H9 (cell line): ENCODE data around the gene UBE2V1. TPM values are rescaled to one million over a fixed set of nuclear protein-coding genes. Genes with fewer than 3 reads are reported as not detected.

Experiments used
- DNase-seq: peaks from one replicate; pipeline ENCODE4 v3.0.0-alpha.2; 2017
- H2AFZ ChIP-seq: one replicate; pipeline ENCODE4 v1.6.1; 2013; ENCODE audit warnings: mild to moderate bottlenecking, low read length, control low read depth, moderate library complexity
- H2AK5ac ChIP-seq: 2 replicates; pipeline ENCODE4 v1.6.1; 2013; ENCODE audit warnings: low read length, control low read depth, mixed read lengths; ENCODE audit not compliant: insufficient read length
- H2BK120ac ChIP-seq: one replicate; pipeline ENCODE4 v1.6.1; 2013; ENCODE audit warnings: low read depth, mild to moderate bottlenecking, low read length, control low read depth, inconsistent platforms; ENCODE audit not compliant: poor library complexity, severe bottlenecking
- H2BK12ac ChIP-seq: 2 replicates; pipeline ENCODE4 v1.6.1; 2013; ENCODE audit warnings: low read length, control low read depth, mixed read lengths, low read depth; ENCODE audit not compliant: insufficient read length
- H2BK15ac ChIP-seq: 2 replicates; pipeline ENCODE4 v1.6.1; 2013; ENCODE audit warnings: low read depth, low read length, control low read depth
- H2BK20ac ChIP-seq: one replicate; pipeline ENCODE4 v1.6.1; 2013; ENCODE audit warnings: low read depth, mild to moderate bottlenecking, low read length, control low read depth, inconsistent platforms; ENCODE audit not compliant: poor library complexity, severe bottlenecking
- H2BK5ac ChIP-seq: 2 replicates; pipeline ENCODE4 v1.6.1; 2013; ENCODE audit warnings: low read length, control low read depth, mixed read lengths; ENCODE audit not compliant: insufficient read length
- H3K14ac ChIP-seq: 2 replicates; pipeline ENCODE4 v1.6.1; 2013; ENCODE audit warnings: low read length, control low read depth; ENCODE audit not compliant: insufficient read depth
- H3K18ac ChIP-seq: 2 replicates; pipeline ENCODE4 v1.6.1; 2013; ENCODE audit warnings: low read depth, mild to moderate bottlenecking, mixed read lengths, low read length, control low read depth; ENCODE audit not compliant: insufficient read length
- H3K23ac ChIP-seq: 2 replicates; pipeline ENCODE4 v1.6.1; 2013; ENCODE audit warnings: low read length, control low read depth, mixed read lengths, low read depth; ENCODE audit not compliant: insufficient read length
- H3K23me2 ChIP-seq: 2 replicates; pipeline ENCODE4 v1.6.1; 2013; ENCODE audit warnings: low read depth, mild to moderate bottlenecking, mixed read lengths, low read length, control low read depth; ENCODE audit not compliant: insufficient read length, poor library complexity, severe bottlenecking
- H3K27ac ChIP-seq: 2 replicates; pipeline ENCODE4 v1.5.1; 2013; ENCODE audit warnings: low read length, control low read depth, mixed read lengths, low read depth; ENCODE audit not compliant: insufficient read length
- H3K27me3 ChIP-seq: 2 replicates; pipeline ENCODE4 v1.6.1; 2013; ENCODE audit warnings: low read length, control low read depth, inconsistent platforms; ENCODE audit not compliant: insufficient read depth
- H3K4ac ChIP-seq: 2 replicates; pipeline ENCODE4 v1.6.1; 2013; ENCODE audit warnings: low read depth, mild to moderate bottlenecking, control low read depth, inconsistent platforms, low read length, moderate library complexity
- H3K4me1 ChIP-seq: 2 replicates; pipeline ENCODE4 v1.6.1; 2013; ENCODE audit warnings: low read length, control low read depth, inconsistent platforms; ENCODE audit not compliant: insufficient read depth
- H3K4me2 ChIP-seq: 2 replicates; pipeline ENCODE4 v1.6.1; 2013; ENCODE audit warnings: low read length, control low read depth, mixed read lengths; ENCODE audit not compliant: insufficient read length, insufficient read depth
- H3K56ac ChIP-seq: 2 replicates; pipeline ENCODE4 v1.6.1; 2013; ENCODE audit warnings: low read depth, mild to moderate bottlenecking, mixed read lengths, low read length, control low read depth; ENCODE audit not compliant: insufficient read length
- H3K79me1 ChIP-seq: 2 replicates; pipeline ENCODE4 v1.6.1; 2013; ENCODE audit warnings: low read depth, mild to moderate bottlenecking, moderate library complexity, low read length, control low read depth, inconsistent platforms; ENCODE audit not compliant: insufficient read depth, poor library complexity, severe bottlenecking
- H3K79me2 ChIP-seq: 2 replicates; pipeline ENCODE4 v1.6.1; 2013; ENCODE audit warnings: low read length, control low read depth, inconsistent platforms; ENCODE audit not compliant: insufficient read depth
- H3K9ac ChIP-seq: 2 replicates; pipeline ENCODE4 v1.6.1; 2013; ENCODE audit warnings: low read length, control low read depth, mixed read lengths; ENCODE audit not compliant: insufficient read length; ENCODE audit errors: extremely low read depth
- H3K9me3 ChIP-seq: one replicate; pipeline ENCODE4 v1.6.1; 2013; ENCODE audit warnings: low read depth, low read length, inconsistent platforms; ENCODE audit not compliant: control insufficient read depth
- H3T11ph ChIP-seq: one replicate; pipeline ENCODE4 v1.6.1; 2013; ENCODE audit warnings: mild to moderate bottlenecking, low read length, control low read depth, inconsistent platforms
- H4K20me1 ChIP-seq: one replicate; pipeline ENCODE4 v1.6.1; 2013; ENCODE audit not compliant: control insufficient read depth, insufficient read length, insufficient read depth
- H4K5ac ChIP-seq: 2 replicates; pipeline ENCODE4 v1.6.1; 2013; ENCODE audit warnings: low read depth, mild to moderate bottlenecking, mixed read lengths, low read length, control low read depth; ENCODE audit not compliant: insufficient read length
- H4K8ac ChIP-seq: replicated peaks from 2 replicates; pipeline ENCODE4 v1.6.1; 2013; ENCODE audit warnings: low read length, control low read depth, mixed read lengths, low read depth; ENCODE audit not compliant: insufficient read length
- H4K91ac ChIP-seq: 2 replicates; pipeline ENCODE4 v1.6.1; 2013; ENCODE audit warnings: low read depth, mild to moderate bottlenecking, moderate library complexity, mixed read lengths, low read length, control low read depth; ENCODE audit not compliant: insufficient read length
- H3K27ac Mint-ChIP-seq, 3 experiments: 2 replicates in 2 of 3; 3 replicates in 1 of 3; pipeline ENCODE4 v1.8.0; 2020 to 2021; ENCODE audit warnings: mixed read lengths in 3 of 3, mild to moderate bottlenecking in 1 of 3, moderate library complexity in 1 of 3
- H3K27me3 Mint-ChIP-seq: 2 replicates; pipeline ENCODE4 v1.8.0; 2021; ENCODE audit warnings: low read depth, mild to moderate bottlenecking, moderate library complexity, mixed read lengths
- H3K36me3 Mint-ChIP-seq, 3 experiments: 2 replicates in 2 of 3; 3 replicates in 1 of 3; pipeline ENCODE4 v1.8.0; 2020 to 2021; ENCODE audit warnings: low read depth in 3 of 3, mixed read lengths in 3 of 3; ENCODE audit not compliant: insufficient read depth in 1 of 3
- H3K4me1 Mint-ChIP-seq, 2 experiments: 2 replicates each; pipeline ENCODE4 v1.8.0; 2020; ENCODE audit warnings: mixed read lengths in 2 of 2
- H3K4me3 Mint-ChIP-seq, 2 experiments: 2 replicates in 1 of 2; 3 replicates in 1 of 2; pipeline ENCODE4 v1.8.0; 2020 to 2021; ENCODE audit warnings: mild to moderate bottlenecking in 2 of 2, mixed read lengths in 2 of 2, moderate library complexity in 1 of 2
- H3K9me3 Mint-ChIP-seq, 2 experiments: 2 replicates in 1 of 2; 3 replicates in 1 of 2; pipeline ENCODE4 v1.8.0; 2020; ENCODE audit warnings: mild to moderate bottlenecking in 2 of 2, mixed read lengths in 2 of 2, moderate library complexity in 1 of 2
- CTCF ChIP-seq: fragments of 200-600 bp; sonication (generic); conservative IDR thresholded peaks from 3 replicates; pipeline ENCODE4 v1.8.0; 2021; ENCODE audit warnings: antibody characterized with exemption, mild to moderate bottlenecking
- WGBS: extraction: QIAGEN DNeasy Blood & Tissue Kit; methylation state at CpG from one replicate; pipeline ENCODE4 v1.1.7; 2013; ENCODE audit warnings: missing lambda C conversion rate, low lambda C conversion rate, mixed read lengths; ENCODE audit not compliant: insufficient read length; ENCODE audit errors: extremely low coverage; 5-methylcytosine and 5-hydroxymethylcytosine counted together
- total RNA-seq: library from RNA; stranded (reverse); gene quantifications from 2 replicates; pipeline ENCODE4 v1.2.1, GENCODE V29; 2021

The UBE2V1 gene
- total RNA-seq, 1 experiment from 2014 or later = 152 TPM

GRCh38 chr20:50120935-50121693 lies 8.2 kb upstream of the UBE2V1 start:
- WGBS = no CpG with 5 or more reads among the region's 9 CpGs
- Histone ChIP-seq H3K14ac (no peak overlapping the region), H2AK5ac (no peak overlapping the region), H3K4me2 (no peak overlapping the region), H2AFZ (no peak overlapping the region), H3K79me2 (no peaks in the 10 kb centered on the region), H4K91ac (no peak overlapping the region), H2BK5ac (no peak overlapping the region), H3K79me1 (no peaks in the 10 kb centered on the region), H4K20me1 (no peaks in the 10 kb centered on the region), H3K4me1 (no peaks in the 10 kb centered on the region), H3K23me2 (no peaks in the 10 kb centered on the region), H2BK15ac (no peak overlapping the region), H2BK12ac (no peak overlapping the region), H3K56ac (no peak overlapping the region), H3K18ac (no peak overlapping the region), H2BK120ac (no peak overlapping the region), H3K27me3 (no peaks in the 10 kb centered on the region), H3K27ac (no peak overlapping the region), H4K8ac (no peak overlapping the region), H4K5ac (no peak overlapping the region), H2BK20ac (no peak overlapping the region), H3K23ac (no peak overlapping the region), H3T11ph (no peak overlapping the region), H3K9ac (no peak overlapping the region), H3K9me3 (no peaks in the 10 kb centered on the region), H3K4ac (no peak overlapping the region)
- H3K27me3 Mint-ChIP-seq = no peaks in the 10 kb centered on the region
- H3K27ac Mint-ChIP-seq = peak overlapping the region in 1 of 3 experiments; percentile 66; a peak in 1 of 7 replicates
- H3K4me3 Mint-ChIP-seq = no peak overlapping the region
- peaks cover 15 to 35% (median 35%) of the 10 kb centered on the region in 3 experiments for H3K36me3 Mint-ChIP-seq
- DNase-seq = peak; percentile 80
- no peaks in the 10 kb centered on the region; a peak in 2 of 5 replicates for H3K9me3 Mint-ChIP-seq
- TF ChIP-seq CTCF = peak; percentile 81
- H3K4me1 Mint-ChIP-seq = peaks cover 5 to 7% of the 10 kb centered on the region in 2 experiments
